Cortex of kidney (tissue), 1 donor: ENCODE measurements around the gene TNC.

ENCODE experiments used
- DNase-seq: peaks from one replicate; lab custom pipeline; 2025; lab: John Stamatoyannopoulos, UW

The TNC gene

GRCh38 chr9:115010874-115011273 lies 107.1 kb downstream of the TNC start:
- DNase-seq = no peak

GRCh38 chr9:115008536-115009270 lies 109.3 kb downstream of the TNC start:
- no peak for DNase-seq

GRCh38 chr9:115006660-115007059 lies 111.3 kb downstream of the TNC start:
- no peak for DNase-seq

- DNase-seq = no peak
Measured at GRCh38 chr9:115005322-115005721, 112.6 kb downstream of the TNC start.

- DNase-seq = no peak
Measured at GRCh38 chr9:115004545-115004944, 113.4 kb downstream of the TNC start.

GRCh38 chr9:115002371-115003120 lies 115.4 kb downstream of the TNC start:
- DNase-seq = no peak

GRCh38 chr9:115000217-115000639 lies 117.7 kb downstream of the TNC start:
- DNase-seq = no peak

GRCh38 chr9:114998326-114998725 lies 119.6 kb downstream of the TNC start:
- DNase-seq = no peak

GRCh38 chr9:114995681-114996221 lies 122.2 kb downstream of the TNC start:
- DNase-seq = no peak

- no peak for DNase-seq
Measured at GRCh38 chr9:114994768-114995167, 123.2 kb downstream of the TNC start.

GRCh38 chr9:114991861-114992260 lies 126.1 kb downstream of the TNC start:
- no peak for DNase-seq

- DNase-seq = no peak
Measured at GRCh38 chr9:114990901-114991300, 127.1 kb downstream of the TNC start.

GRCh38 chr9:114989600-114990410 lies 128.2 kb downstream of the TNC start:
- no peak for DNase-seq

- DNase-seq = no peak
Measured at GRCh38 chr9:114988962-114989599, 128.9 kb downstream of the TNC start.

GRCh38 chr9:114987116-114987515 lies 130.8 kb downstream of the TNC start:
- no peak for DNase-seq

GRCh38 chr9:114985959-114986501 lies 131.9 kb downstream of the TNC start:
- DNase-seq = no peak

GRCh38 chr9:114981063-114981462 lies 136.9 kb downstream of the TNC start:
- no peak for DNase-seq

GRCh38 chr9:114973216-114973615 lies 144.7 kb downstream of the TNC start:
- no peak for DNase-seq

- no peak for DNase-seq
Measured at GRCh38 chr9:114972510-114973136, 145.3 kb downstream of the TNC start.
